CD4-positive, alpha-beta T cell treated with Interleukin-21 for 1 hour (primary cell): ENCODE results near the gene HEXIM1.

Experiments used
- DNase-seq: peaks from one replicate; pipeline ENCODE4 v3.0.0-alpha.2; 2020

HEXIM1 gene

DNA sequence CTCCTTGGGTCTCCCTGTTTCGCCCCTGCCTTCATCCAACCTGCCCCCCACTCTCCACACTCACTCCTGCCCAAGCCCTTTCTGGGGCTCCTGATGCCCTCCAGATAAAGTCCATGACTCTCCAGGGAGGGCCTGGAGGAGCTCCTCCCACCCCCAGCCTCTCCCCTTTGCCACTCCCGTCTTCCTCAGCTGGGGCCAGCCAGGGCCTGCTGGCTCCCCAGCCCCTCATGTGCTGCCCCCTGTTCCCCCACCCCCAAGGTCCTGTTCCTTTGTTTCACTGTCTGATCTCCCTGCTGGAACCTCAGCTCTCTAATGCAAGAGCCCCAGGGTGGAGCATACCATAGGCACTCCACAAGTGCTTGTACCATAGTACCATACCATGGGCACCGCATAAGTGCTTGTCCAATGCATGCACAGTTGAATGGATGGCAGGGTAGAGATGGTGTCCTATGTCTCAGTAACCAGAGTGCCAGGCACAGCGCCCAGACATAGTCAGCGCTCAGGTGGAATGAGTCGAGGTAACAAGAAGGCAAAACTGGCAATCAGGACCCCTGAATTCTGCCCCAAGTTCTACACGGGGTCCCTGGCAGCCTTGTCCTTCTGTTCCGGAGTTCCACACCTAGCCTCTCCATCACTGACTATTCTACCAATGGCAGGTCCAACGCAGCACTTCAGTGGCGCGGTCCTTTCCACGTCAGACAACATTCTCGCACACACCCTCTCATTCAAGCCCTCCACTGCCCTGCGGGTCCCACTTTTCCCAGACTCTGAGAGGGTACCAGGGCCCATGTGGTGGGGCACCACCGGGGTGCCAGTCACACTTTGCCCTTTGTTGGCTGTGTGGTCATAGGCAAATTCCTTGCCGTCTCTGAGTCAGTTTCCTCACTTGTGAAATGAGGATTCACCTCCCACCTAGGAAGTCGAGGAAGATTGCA is 17.3 kb upstream of the HEXIM1 start:
- no peak for DNase-seq

DNA sequence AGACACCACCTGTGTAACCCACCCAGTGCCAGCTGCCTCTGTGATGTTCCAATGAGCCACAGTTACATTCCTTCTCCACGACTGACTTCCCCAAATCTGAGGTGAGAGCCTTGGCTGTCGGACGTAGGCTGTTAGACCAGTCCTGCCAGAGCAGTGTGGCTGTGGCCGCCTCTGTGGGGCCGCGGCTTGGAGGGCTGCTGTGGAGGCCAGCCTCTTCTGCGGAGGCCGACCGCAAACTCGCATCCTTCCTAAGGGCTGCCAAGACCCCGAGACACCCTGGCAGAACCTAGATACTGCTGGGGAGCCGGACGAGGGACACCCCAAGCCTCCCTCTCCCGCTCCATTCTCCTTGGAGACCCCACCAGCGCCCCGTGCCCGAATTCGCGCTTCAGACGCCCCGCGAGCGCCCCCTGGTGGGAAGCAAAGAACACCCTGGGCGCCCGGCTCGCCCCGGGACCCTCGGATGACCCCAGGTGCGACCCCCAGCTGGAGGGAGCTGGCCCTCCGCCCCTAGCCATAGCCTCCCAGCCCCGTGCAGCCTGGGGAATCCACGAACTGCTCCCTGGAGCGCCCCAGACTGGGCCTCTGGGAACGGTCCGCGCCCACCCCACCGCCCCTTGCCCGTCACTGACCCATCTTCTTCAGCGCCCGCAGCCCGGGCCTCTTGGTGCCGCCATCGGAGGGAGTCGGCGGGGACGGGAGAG is 16.5 kb upstream of the HEXIM1 start:
- DNase-seq, result peak; percentile 40

DNA sequence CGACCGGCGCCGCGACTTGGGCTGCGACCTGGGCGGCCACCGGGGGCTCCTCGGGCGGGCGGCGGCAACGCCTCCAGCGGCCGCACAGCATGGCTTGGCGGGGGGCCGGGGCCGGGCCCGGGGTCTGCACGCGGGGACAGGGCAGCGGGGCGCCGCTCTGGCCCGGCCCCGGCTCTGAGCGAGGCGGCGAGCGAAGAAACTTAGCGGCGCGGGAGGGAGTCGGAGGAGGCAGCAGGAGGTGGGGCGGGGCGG is 16.0 kb upstream of the HEXIM1 start, which contains the start of gene PLCD3:
Gene PLCD3 (minus strand): TSS at position 196 of the 252 bp plus-strand sequence. CDS start 105 bp downstream, at position 91.
- DNase-seq, result no peak

DNA sequence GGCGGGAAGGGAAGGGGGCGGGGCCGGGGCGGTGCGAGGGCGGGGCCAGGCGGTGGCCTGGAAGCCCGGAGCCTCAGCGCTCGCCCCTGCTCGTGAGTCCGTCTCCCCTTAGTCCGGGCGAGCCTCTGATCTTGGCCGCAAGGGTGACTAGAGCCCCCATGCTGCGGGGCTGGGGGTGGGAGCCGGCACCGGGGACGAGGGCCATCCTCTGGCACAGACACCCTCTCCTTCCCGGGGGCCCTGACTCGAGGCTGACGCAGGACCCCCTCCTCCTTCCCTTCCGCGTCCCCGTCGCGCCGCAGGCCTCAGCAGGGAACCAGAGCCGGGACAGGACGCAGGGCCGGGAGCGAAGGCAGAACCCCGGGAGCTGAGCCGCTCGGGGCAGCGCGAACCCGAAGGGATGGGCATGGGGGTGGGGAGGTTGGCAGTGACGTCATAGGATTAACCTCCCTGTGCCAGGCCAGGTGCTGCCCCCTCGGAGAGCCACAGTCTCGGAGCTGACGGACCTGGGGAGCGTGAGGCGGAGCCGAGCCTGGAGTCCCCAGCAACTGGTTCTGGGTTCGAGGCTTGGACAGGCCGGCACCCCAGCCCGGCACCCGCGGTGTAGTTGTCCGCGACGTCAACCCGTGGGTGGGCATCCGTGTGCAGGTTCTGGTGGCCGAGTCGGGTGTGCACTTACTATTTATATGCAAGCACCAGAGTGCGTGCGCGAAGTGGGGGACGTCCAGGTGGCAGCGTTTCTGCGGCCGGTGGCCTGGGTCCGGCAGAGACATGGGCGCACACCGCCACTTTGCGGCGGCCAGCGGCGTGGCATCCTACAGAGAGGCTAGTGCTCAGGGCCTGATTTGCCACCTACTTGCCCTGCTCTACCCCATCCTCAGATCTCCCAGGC is 15.5 kb upstream of the HEXIM1 start:
- peak; percentile 74 for DNase-seq

DNA sequence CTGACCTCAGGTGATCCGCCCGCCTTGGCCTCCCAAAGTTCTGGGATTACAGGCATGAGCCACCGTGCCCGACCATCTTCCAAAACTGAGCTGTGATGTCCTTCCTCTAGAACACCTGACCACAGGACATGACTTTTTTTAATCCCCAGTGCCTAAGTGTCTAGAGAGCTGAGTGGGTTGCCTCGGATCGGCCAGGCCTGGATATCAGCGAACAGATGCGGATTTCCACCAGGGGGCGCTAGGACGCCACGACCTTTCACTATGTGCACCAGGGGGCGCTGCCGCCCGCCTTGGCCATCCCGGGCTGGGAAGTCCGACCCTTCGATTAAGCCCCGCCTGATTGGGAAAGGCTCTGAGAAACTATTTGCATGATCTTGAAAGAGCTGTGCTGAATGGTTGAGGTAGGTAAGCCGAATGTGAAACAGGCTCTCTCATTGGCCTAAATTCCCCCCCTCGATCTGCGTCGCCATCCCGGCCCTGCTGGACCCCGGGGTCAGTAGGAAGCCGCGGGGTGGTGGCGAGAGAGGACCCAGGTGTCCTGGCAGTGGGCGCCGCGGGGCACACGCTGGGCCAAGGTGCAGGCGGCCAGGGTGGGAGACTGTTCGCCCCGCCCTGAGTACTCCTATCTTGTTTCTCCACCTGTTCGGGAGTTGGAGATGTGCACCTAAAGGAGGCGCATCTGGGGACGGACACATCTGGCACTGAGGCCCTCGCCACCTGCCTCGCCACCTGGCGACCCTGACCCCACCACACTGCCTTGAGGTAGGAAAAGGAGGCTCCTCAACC is 12.9 kb upstream of the HEXIM1 start, which contains the start of gene ACBD4:
Gene ACBD4 (plus strand): TSS at position 496 of the 786 bp plus-strand sequence. CDS start 458 bp downstream, outside the sequence.
- DNase-seq, result peak; percentile 98

DNA sequence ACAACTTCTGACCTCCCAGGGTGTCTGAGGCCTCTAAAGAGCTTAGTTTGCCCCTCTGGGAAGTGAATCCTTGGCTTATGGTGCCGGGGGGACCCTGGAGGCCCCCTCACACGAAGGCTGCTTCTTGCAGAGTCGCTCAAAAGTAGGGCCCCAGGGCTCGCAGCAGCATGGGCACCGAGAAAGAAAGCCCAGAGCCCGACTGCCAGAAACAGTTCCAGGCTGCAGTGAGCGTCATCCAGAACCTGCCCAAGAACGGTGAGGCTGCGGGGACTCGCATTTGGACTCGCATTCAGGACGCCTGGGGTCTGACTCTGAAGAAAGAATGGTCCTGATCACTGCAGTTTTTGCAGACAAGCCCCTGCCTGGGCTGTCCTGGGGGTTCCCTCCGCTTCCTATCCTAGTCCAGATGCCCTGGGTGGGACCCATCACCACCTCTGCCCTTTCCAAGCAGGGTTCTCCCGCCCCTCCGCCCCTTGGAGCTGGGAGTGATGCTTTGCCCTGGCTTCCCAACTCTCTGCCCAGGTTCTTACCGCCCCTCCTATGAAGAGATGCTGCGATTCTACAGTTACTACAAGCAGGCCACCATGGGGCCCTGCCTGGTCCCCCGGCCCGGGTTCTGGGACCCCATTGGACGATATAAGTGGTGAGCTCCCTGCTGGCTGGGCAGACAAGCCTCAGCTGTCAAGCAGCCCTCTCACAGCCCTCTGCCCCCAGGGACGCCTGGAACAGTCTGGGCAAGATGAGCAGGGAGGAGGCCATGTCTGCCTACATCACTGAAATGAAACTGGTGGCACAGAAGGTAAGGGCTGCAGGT is 12.1 kb upstream of the HEXIM1 start:
- no peak for DNase-seq

DNA sequence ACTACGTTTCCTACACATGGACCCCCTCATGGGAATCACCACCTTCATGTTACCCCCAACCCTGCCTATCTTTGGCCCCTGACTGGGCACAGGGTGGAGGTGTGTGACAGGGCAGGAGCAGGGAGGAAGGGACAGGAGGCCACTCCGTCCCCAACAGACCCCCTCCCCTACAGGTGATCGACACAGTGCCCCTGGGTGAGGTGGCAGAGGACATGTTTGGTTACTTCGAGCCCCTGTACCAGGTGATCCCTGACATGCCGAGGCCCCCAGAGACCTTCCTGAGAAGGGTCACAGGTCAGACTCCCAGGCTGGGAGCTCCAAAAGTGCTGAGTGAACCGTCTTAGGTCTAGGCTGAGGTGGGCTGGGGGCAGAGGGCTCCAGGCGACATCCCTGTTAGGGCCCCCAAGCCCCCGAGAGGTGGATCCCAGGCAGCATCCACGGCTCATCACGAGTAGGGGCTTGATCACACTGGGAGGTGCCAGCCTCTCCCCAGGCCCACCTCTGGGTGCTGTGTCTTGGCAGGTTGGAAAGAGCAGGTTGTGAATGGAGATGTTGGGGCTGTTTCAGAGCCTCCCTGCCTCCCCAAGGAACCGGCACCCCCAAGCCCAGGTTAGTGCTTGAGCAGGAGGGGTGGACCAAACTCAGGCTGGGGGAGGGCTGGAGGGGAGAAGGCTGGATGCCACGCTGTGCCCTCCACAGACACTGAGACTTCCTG is 11.3 kb upstream of the HEXIM1 start:
- no peak for DNase-seq

DNA sequence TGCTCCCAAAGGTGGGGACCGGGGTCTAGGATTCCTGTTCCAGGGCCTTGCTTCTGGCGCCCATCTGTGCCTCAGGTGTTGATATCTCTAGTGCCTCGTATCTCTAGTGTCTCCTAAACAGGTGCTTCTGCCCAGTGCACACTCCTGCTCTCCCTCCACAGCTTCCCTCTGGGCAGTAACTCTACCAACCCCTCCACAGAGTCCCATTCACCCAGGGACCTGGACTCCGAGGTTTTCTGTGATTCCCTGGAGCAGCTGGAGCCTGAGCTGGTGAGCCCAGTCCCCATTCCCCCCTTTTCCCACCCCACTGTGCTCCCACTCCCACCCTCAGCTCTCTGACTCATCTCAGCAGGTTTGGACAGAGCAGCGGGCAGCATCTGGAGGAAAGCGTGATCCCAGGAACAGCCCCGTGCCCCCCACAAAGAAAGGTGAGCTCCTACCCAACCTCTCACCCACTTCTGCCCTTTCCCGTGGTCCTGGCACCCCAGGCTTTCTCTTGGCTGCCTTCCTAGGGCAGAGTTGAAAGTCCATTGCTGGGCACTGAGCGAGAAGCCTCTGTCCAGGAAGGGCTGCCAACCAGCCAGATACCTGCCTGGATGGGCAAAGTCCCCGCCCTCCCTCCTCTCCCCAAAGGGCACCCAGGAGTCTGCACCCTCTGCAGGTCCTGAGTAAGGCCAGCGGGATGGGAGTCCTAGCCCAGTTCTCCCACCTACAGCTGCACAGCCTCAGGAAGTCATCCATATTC is 10.5 kb upstream of the HEXIM1 start:
- DNase-seq, result no peak

DNA sequence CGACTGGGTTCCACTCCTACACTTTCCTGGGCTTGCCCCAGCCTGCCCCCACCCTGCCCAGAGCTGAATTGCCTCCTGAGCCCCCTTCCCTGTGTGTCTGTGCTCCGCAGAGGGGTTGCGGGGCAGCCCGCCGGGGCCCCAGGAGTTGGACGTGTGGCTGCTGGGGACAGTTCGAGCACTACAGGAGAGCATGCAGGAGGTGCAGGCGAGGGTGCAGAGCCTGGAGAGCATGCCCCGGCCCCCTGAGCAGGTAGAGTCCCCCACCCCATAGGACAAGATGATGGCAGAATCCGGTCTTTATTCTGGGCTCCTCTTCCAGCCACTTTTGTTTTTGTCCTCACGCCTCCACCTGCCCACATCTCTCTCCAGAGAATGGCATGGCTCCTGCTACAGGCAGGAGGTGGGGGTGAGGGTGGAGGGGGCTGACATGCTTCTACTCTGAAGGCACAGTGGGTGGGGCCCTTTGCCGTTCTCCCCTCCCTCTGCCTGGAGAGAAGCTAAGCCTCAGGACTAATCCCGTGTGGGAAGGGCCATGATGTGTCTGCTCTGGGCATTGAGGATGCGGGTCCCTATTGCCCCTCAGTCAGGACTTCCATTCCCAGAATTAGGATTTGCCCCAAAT is 9.3 kb upstream of the HEXIM1 start:
- DNase-seq, result no peak

DNA sequence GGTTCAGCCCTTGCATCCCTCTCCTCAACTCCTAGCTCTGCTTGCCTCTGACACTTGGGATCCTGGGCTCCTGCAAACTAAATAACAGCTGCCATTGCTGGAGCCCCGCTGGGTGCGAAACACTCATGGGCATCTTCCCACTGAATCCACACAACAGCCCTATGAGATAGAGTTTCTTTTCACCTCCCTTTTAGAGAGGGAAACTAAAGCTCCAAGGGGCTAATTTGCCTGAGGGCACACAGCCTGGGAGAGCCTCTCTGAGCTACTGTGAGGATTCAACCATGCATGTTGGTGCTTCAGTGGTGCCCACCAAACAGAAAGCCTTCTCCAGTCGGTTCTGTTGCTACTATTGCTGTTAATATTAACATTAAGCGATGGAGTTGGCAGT is 8.7 kb upstream of the HEXIM1 start:
- no peak for DNase-seq

DNA sequence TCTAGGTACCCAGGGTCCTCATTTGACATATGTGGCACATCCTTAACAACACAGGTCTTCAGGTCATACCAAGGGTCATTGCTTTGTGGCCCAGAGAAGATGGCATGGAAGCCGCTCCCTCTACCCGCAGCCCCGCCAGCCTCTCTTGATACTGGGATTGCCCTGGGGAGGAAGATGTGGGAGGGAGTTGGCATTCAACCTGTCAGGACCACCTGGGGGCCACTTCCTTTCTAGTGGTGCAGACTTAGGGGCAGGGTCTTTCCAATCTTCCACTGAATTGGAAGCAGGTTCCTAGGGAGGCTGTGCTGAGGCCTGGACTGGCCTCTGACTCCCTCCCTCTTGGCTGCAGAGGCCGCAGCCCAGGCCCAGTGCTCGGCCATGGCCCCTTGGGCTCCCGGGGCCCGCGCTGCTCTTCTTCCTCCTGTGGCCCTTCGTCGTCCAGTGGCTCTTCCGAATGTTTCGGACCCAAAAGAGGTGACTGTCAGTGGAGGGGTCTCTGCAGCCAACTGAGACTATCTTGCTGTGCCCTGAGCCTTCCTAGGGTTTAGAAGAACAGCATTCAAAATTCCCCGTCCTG is 5.1 kb upstream of the HEXIM1 start:
- DNase-seq, result no peak

DNA sequence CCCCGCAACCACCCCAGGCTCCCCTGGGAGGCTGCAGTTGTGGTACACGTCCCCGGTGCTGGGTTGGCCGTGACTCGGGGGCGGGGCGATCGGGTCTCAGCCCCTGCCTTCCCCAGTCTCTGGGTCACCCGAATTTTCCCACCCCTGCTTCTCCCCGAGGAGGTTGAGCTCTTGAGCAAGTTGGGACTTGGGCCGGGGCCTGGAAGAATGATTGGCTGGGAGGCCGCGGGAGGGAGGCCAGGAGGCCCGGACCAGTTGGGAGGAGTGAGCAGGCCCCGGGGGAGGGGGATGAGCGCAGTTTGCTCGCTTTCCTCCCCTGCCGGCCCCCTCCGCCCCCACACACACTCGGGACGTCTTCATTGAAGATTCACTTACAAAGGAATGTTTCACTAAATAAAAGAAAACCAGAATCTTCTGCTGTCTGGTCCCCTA is 4.5 kb upstream of the HEXIM1 start:
- no peak for DNase-seq

DNA sequence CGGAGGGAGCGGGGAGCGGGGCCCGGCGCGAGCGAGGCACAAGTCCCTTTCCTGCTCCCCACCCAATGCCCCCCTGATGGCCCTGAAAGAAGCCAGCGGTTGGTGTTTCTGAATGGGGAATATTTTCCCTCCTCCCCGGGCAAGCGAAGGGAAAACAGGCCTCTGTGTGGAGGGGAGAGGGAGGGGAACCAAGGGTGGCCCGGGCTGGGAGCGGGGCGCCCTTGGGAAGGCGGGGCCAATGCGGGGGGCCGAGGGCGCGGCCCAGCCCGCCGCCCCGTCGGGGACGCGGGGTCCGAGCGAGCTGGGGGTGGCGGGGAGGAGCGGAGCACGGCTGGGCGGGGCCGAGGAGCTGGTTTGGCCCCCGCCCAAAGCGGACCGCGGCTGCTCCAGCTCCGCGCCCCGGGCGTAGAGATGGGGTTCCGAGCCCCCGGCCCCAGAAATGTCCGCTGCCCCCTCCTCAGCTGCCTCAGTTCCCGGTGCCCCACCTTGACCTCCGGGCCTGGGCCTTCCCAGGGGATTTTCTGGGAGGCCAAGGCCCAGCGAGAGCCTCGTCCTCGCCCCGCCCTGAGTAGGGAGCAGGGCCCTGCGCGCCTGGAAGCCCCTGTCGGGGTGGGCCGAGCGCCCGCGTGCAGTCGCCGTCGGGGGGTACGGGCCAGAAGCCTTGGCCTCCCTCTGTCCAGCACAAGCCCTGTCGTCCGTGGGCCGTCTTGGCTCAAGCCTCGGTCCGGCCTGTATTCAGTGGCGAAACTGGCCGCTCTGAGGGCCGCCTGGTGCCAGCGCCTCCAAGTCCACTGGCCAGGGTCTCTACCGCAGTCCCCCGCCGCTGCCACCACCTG is 3.9 kb upstream of the HEXIM1 start:
- DNase-seq, result peak; percentile 28

DNA sequence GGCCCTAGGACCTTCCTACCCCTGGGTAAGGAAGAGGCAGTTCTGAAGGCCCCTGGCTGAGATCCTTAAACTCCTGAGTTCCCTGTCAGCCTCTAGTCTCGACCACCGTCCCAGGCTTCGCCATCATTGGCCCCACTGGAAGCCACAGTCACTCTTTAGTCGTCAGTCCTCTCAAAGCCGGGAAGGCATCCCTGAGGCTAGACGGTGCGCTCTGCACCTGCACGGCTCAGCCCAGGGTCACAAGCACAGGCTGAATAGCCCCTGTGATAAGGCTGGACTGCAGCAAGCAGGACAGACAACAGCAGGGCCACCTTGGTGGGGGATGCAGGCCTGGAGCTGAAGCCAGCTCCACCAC is 3.3 kb upstream of the HEXIM1 start:
- no peak for DNase-seq

DNA sequence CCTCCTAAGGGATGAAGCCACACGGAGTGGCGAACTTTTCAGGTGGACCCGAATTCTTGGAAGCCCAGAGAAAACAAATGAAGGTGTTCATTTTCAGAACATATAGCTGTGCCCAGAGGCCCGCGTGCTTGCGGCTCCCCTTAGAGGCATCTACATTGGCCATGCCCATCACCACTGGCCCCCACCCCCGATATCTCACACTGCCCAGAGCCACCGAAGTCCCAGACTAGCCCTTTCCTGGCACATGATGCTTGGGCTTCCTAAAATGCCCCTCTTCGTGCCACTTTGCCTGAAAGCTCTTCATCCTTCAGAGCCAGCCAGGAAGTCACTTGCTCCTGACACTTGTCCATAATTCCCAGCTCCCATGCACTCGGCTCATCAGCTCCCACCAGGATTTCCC is 2.1 kb upstream of the HEXIM1 start:
- no peak for DNase-seq

DNA sequence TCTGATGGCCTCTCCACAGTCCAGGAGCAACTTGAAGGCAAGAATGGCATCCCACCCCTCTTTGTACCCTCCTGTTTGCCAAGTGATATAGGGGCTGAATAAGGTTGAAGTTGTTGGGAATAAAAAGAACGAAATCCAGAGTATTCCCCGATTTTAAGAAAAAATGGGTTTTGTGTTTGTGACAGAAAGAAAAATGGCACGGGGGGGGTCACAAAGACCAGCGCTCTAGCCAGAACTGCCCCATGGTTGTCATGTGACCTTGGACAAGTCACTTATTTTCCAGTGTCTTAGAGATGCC is 1.7 kb upstream of the HEXIM1 start:
- DNase-seq, result no peak

DNA sequence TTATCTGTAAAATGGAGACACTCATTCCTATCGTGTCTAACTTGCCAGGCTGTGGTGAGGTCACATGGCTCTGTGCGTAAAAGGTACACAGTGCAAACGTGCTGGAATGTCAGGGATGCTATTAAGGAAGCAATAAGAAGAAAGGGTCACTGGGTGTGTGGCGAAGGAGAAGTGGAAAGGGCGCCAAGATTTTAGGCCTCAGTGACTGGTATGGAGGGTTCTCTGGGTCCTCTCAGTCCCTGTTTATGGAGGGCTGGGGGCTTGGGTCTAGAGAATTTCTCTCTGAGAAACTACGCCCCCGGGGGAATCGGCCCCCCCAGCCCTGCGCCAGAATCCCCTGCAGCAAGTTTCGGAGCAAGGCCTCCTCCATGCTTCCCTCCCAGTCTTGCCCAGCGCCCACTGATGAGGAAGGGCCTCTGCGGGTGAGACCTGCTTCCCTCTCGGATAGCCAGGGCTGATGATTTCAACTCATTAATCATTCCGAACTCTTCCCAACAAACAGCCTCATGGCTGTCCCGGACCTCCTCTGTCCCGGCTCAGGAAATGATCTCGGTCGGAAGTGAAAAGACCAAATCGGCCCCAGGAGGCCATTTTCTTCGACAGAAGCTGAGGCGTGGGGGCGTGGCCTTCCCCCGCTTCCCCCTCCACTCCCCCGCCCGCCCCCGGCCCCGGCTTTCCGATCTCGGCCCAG is 1.2 kb upstream of the HEXIM1 start:
- no peak for DNase-seq
